Medulla oblongata (tissue), 1 donor: ENCODE data around the gene MUC13.
"Not testable (repeated sequence)": the region's sequence is repeated elsewhere in the genome, so short reads cannot be mapped to it uniquely, and the experiment has no call there.

Experiments used
- DNase-seq: peaks from one replicate; pipeline ENCODE4 v3.0.0-alpha.2; 2015; ENCODE audit errors: extremely low spot score

MUC13 gene

GRCh38 chr3:124934577-124934976 is at the start of gene MUC13:
Gene MUC13, minus strand, starts transcription at chr3:124934751. Its CDS starts 39 bp downstream, at chr3:124934712.
- no peak for DNase-seq

DNA sequence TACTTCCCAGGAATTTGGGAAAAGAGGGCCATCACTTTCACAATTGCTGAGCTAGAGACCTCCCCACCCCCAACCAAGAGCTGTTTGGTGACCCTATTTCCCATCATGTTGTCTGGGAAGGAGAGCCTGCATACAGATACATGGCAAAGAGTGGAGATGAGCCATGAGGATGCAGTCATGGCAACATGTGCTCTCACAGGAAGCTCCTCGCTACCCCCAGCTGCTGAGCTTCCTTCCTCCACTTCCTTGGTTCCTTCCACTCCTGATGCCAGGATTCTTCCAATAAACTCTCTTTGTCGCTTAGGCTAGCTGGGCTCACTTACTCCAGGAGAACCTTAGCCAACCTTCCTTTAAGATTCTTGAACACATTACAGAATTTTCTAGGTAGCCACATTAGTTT is 48.3 kb upstream of the MUC13 start:
- DNase-seq = no peak

DNA sequence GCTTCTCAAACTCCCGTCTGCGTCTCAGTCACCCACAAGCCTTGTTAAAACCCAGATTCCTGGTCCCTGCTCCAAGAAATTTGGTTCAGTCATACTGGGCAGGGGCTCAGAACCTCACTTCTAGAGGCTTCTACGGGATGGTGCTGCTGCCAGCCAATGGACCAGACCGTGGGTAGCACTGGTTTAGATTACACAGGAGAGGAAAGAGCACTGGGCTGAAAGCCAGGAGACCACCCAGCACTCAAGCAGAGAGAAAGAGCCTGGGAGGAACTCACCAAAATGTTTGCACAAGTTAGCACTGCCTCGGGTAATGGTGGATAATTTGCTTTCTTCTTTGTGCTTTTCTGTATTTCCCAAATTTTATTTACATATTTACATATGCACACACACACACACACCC is 46.9 kb upstream of the MUC13 start:
- no peak for DNase-seq

DNA sequence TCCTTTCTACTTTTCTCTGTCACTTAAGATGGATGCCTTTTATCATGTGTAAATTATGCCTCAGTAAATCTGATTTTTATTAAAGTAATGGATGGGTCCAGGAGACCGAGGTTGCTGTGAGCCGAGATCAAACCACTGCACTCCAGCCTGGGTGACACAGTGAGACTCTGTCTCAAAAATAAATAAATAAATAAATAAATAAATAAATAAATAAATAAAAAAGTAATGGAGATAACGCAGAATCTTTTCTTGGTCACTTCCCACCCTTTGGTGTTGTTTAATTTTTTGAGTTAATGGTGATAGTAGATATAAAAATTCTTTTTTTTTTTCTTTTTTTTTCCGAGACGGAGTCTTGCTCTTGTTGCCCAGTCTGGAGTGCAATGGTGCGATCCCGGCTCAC is 44.1 kb upstream of the MUC13 start:
- no peak for DNase-seq

DNA sequence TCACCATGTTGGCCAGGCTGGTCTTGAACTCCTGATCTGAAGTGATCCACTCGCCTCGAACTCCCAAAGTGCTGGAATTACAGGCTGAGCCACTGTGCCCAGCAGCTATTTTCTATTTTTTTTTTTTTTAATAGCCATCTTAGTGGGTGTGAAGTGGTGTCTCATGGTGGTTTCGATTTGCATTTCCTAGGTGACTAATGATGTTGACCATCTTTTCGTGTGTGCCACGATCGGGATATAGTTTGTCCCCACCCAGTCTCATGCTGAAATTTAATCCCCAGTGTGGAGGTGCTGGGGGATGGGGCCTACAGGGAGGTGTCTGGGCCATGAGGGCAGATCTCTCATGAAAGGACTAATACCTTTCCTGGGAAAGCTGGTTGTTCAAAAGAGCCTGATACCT is 41.8 kb upstream of the MUC13 start:
- DNase-seq = no peak

DNA sequence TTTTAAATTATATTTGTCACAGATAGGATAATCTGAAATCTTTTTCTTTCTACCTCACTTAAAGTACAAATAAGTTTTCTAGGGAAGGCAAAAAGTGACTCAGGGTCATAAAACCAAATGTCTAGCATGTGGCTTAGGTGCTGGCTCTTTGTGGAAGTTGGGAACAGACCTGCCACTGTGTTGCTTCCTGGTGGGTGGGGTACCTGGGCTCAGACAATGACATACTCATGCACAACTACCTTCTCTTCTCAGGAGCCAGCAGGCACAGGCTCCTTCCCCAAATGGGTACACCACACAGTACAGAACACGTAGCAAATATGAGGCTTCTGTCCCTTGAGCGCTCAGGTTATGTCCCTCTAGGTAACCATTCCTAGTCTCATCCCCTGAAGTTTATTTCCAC is 40.1 kb upstream of the MUC13 start:
- DNase-seq = no peak

- no peak for DNase-seq
These were observed 38.7 kb upstream of the MUC13 start for GRCh38 chr3:124973290-124973689.

- no peak for DNase-seq
These were observed 37.9 kb upstream of the MUC13 start for GRCh38 chr3:124972457-124972856.

DNA sequence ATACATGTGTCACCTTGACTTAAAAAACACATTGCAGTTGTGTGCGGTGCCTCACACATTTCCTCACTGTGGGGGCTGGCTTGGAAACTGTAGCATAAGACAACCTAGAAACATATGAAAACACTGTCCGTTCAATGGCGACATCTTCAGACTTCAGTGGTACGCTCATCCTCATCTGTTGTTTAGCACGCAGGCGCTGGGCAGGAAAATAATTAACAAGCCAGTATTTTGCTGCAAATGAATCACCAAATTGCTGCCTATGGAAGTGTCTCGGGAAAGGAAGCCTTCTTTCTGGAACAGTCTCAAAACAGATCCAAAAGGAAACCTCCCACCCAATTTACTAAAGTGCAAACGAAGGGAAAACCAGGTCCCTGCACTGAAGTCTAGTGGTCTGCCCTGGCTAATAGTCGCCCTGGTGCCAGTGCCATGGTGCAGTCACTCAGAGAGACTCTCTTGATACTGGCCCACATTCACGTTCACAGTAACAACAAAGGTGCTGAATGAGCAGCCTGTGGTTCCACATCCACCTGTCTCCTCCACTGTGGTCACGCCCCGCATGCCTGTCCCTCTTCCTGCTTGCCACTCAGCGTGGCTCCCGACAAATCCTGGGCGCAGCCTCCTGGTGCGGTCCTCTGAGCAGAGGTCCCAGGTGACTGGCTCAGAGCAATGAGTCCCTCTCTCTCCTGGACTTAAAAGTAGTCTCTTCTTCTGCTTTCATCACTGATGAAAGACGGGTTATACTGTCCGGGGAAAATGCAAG is 35.6 kb upstream of the MUC13 start:
- no peak for DNase-seq

GRCh38 chr3:124969190-124969589 is 34.6 kb upstream of the MUC13 start:
- DNase-seq = no peak

DNA sequence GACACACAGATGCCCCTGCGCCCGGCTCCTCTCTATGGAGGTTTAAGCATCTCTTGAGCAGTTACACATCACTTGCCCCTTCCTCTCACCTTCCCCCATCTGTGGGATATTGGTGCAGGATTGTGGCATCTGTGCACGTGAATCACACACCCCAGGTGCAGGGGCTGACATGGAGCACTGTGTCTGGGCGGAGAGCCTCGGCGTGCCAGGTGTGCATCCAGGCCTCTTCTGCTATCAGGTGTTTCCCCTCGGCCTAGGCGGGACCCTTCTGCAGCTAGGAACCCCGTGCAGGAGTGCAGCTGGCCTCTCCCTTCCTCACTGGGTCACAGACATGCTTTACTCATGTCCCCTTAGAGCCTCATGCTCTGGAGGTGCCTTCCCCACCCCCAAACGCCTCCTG is 33.4 kb upstream of the MUC13 start:
- no peak for DNase-seq

DNA sequence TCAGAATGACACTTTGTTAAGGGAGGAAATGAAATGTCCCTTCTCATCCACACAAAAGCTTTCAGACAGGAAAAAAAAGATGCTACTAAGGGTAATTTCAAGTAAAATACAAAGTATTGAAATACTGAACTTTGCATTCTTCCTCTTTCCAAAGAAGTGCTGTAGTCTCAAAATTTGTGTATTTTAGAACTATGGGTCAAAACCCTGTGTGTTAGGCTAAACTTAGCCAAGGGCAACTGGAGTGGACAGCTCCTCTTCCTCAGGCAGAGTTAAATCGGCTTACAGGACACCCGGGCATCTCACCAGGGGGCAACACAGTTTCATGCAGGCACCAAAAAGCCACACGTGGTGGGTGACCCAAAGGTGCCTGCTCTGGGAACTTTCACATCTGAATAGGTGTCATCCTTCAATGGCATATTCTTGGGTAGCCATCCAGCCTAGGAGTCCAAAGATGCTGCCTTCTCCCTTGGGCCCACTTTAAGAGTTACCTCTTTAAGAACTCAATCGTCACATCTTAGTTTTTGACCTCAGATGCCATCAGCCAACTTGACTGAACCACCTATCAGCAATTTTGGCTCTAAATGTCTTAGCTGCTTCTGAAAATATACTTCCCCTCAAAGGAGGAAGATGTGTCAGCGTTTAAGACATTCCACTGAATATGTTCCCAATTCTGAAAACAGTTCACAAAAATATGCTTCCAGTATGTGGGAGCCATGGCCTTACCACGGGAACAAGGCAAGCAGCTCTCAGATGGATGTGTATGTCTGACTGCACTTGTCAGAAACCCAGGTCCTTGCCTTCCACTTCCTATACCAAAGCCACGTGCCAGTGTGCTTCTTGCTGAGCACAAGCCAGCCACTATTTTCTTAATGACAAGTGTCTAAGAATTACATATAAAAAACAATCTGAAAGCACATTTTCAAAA is 32.2 kb upstream of the MUC13 start:
- peak; percentile 17 for DNase-seq

DNA sequence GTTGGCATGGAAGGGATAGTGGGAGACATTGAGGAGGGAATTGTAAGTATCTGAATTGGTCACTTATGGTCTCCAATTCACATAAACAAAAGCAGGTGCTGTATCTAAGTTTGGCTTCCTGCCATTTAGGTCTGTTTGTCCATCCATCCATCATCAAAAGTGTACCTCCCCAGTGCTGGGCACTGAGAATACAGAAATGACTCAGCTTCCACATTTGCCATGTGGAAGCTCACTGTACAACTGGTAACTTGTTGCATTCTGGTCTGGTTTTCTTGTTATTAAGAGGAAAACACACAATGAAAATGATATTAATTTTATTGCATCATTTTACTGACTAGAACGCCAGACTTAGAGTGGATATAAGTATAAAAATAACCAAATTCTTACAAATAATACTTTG is 30.9 kb upstream of the MUC13 start:
- no peak for DNase-seq

GRCh38 chr3:124964387-124964786 is 29.8 kb upstream of the MUC13 start:
- no peak for DNase-seq

- DNase-seq = no peak
These were observed 29.2 kb upstream of the MUC13 start for GRCh38 chr3:124963755-124964154.

- DNase-seq = no peak
These were observed 27.9 kb upstream of the MUC13 start for GRCh38 chr3:124962403-124962940.

GRCh38 chr3:124960698-124961097 is 26.1 kb upstream of the MUC13 start:
- DNase-seq = no peak

GRCh38 chr3:124960105-124960504 is 25.6 kb upstream of the MUC13 start:
- no peak for DNase-seq

DNA sequence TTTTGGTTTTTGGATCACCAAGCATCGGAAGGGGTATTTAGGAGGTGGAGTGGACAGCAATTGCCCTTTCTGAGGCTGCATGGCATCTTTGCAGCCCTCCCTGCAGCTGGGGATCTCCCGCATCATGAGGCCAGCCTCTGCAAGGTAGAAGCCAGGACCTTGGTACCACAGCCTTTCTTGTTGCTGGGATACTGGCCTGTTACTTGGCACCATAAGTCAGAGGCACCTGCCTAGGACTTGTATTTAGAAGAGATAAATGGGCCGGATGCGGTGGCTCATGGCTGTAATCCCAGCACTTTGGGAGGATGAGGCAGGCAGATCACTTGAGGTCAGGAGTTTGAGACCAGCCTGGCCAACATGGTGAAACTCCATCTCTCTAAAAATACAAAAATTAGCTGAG is 23.4 kb upstream of the MUC13 start:
- DNase-seq = not testable (repeated sequence)

- no peak for DNase-seq
These were observed 17.8 kb upstream of the MUC13 start for GRCh38 chr3:124952282-124952855.

- DNase-seq = no peak
These were observed 17.1 kb upstream of the MUC13 start for GRCh38 chr3:124951511-124952281.

- DNase-seq = no peak
These were observed 15.5 kb upstream of the MUC13 start for GRCh38 chr3:124950026-124950425.
